Neural progenitor cell (in vitro differentiated cells): ENCODE measurements around the gene PEX11G. TPM values are rescaled to one million over a fixed set of nuclear protein-coding genes. Genes with fewer than 3 reads are reported as not detected.

Experiments
- DNase-seq: peaks from one replicate; pipeline ENCODE4 v3.0.0-alpha.2; 2016; ENCODE audit warnings: low spot score
- H2AFZ ChIP-seq: fragments of 200-600 bp; sonication (generic); replicated peaks from 2 replicates; pipeline ENCODE4 v1.6.1; 2016; ENCODE audit warnings: antibody characterized with exemption
- H3F3A ChIP-seq: fragments of 200-600 bp; sonication (generic); 2 replicates; pipeline ENCODE4 v1.6.1; 2016; ENCODE audit warnings: antibody characterized with exemption, low read depth
- H3K27ac ChIP-seq: fragments of 200-600 bp; sonication (generic); 2 replicates; pipeline ENCODE4 v1.5.1; 2016; ENCODE audit warnings: mild to moderate bottlenecking
- H3K27me3 ChIP-seq: fragments of 200-600 bp; sonication (generic); 2 replicates; pipeline ENCODE4 v1.6.1; 2016; ENCODE audit warnings: mild to moderate bottlenecking, moderate library complexity
- H3K36me3 ChIP-seq: fragments of 200-600 bp; sonication (generic); 2 replicates; pipeline ENCODE4 v1.5.1; 2016
- H3K4me1 ChIP-seq: fragments of 200-600 bp; sonication (generic); 2 replicates; pipeline ENCODE4 v1.6.1; 2016; ENCODE audit warnings: mixed run types
- H3K4me2 ChIP-seq: fragments of 200-600 bp; sonication (generic); 2 replicates; pipeline ENCODE4 v1.6.1; 2016
- H3K4me3 ChIP-seq: fragments of 200-600 bp; sonication (generic); 2 replicates; pipeline ENCODE4 v1.5.1; 2016
- H3K79me2 ChIP-seq: fragments of 200-600 bp; sonication (generic); 2 replicates; pipeline ENCODE4 v1.6.1; 2016; ENCODE audit warnings: low read depth
- H3K9ac ChIP-seq: fragments of 200-600 bp; sonication (generic); 2 replicates; pipeline ENCODE4 v1.6.1; 2016
- H3K9me3 ChIP-seq: fragments of 200-600 bp; sonication (generic); 2 replicates; pipeline ENCODE4 v1.5.1; 2016; ENCODE audit warnings: low read depth
- H4K20me1 ChIP-seq: fragments of 200-600 bp; sonication (generic); 2 replicates; pipeline ENCODE4 v1.6.1; 2016; ENCODE audit warnings: low read depth
- H3K27ac Mint-ChIP-seq: 3 replicates; pipeline ENCODE4 v1.8.0; 2021; ENCODE audit warnings: mixed read lengths
- H3K27me3 Mint-ChIP-seq: 2 replicates; pipeline ENCODE4 v1.8.0; 2022; ENCODE audit warnings: low read depth, mild to moderate bottlenecking, inconsistent platforms, moderate library complexity, mixed read lengths; ENCODE audit not compliant: insufficient read depth
- H3K36me3 Mint-ChIP-seq: 3 replicates; pipeline ENCODE4 v1.8.0; 2021; ENCODE audit warnings: mixed read lengths
- H3K4me1 Mint-ChIP-seq: 3 replicates; pipeline ENCODE4 v1.8.0; 2021; ENCODE audit warnings: mixed read lengths
- H3K4me3 Mint-ChIP-seq: 3 replicates; pipeline ENCODE4 v1.8.0; 2021; ENCODE audit warnings: mild to moderate bottlenecking, moderate library complexity, mixed read lengths
- H3K9me3 Mint-ChIP-seq: 3 replicates; pipeline ENCODE4 v1.8.0; 2020; ENCODE audit warnings: mixed read lengths
- EZH2 ChIP-seq: fragments of 200-600 bp; sonication (generic); IDR thresholded peaks from 2 replicates; pipeline ENCODE4 v1.6.1; 2017; ENCODE audit warnings: antibody characterized with exemption, mild to moderate bottlenecking, moderate library complexity
- EZH2phosphoT487 ChIP-seq: fragments of 200-600 bp; sonication (generic); IDR thresholded peaks from 2 replicates; pipeline ENCODE4 v1.6.1; 2017; ENCODE audit warnings: antibody characterized with exemption
- total RNA-seq: library from RNA; depleted of rRNA; stranded (reverse); fragments of >200 nt; gene quantifications from 2 replicates; pipeline ENCODE4 v1.2.3, GENCODE V29; 2015; ENCODE audit warnings: low replicate concordance
- TF ChIP-seq, protein P1 (sequence below): fragments of 200-600 bp; sonication (generic); IDR thresholded peaks from 2 replicates; pipeline ENCODE4 v1.5.1; 2017; ENCODE audit warnings: antibody characterized with exemption, mild to moderate bottlenecking

PEX11G gene
- total RNA-seq, 1 donor from 2014 or later = 1.0 TPM

DNA sequence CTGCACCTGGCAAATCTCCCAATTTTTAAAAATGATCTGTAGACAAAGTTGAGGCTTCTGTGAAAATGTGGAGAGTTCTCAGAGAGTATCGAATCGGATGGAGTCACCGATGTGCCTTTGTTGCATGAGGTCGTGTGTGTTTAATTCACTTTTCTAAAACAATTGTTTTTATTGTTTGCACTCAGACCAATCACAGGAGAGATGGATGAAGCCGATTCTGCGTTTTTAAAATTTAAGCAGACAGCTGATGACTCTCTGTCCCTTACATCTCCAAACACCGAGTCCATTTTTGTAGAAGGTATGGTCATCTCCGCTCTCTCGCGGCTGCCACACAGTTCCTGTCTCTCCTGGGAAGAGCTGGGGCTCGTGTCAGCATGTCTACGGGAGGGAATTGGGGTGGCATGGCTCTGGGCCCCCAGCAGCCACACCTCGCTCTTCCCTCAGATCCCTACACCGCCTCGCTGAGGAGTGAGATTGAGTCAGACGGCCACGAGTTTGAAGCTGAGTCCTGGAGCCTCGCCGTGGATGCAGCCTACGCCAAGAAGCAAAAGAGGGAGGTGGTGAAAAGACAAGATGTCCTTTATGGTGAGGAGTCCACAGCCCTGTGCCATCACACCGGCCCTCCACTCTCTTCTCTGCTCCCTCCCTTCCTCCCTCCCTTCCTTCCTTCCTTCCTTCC lies 47.2 kb downstream of the PEX11G start:
- no peaks in the 10 kb centered on the region for H3K4me1 Mint-ChIP-seq
- no peak overlapping the region for H3K4me3 Mint-ChIP-seq
- no peak overlapping the region for H2AFZ ChIP-seq
- H3K4me3 ChIP-seq = no peak overlapping the region
- DNase-seq = no peak
- no peaks in the 10 kb centered on the region for H3K4me1 ChIP-seq
- no peaks in the 10 kb centered on the region for H3K36me3 ChIP-seq
- TF ChIP-seq EZH2 (no peak), EZH2phosphoT487 (no peak)
- TF ChIP-seq, protein P1, sequence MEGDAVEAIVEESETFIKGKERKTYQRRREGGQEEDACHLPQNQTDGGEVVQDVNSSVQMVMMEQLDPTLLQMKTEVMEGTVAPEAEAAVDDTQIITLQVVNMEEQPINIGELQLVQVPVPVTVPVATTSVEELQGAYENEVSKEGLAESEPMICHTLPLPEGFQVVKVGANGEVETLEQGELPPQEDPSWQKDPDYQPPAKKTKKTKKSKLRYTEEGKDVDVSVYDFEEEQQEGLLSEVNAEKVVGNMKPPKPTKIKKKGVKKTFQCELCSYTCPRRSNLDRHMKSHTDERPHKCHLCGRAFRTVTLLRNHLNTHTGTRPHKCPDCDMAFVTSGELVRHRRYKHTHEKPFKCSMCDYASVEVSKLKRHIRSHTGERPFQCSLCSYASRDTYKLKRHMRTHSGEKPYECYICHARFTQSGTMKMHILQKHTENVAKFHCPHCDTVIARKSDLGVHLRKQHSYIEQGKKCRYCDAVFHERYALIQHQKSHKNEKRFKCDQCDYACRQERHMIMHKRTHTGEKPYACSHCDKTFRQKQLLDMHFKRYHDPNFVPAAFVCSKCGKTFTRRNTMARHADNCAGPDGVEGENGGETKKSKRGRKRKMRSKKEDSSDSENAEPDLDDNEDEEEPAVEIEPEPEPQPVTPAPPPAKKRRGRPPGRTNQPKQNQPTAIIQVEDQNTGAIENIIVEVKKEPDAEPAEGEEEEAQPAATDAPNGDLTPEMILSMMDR = no peak
- no peaks in the 10 kb centered on the region for H3K9me3 Mint-ChIP-seq
- peaks cover 7% of the 10 kb centered on the region for H3K36me3 Mint-ChIP-seq
- H3K4me2 ChIP-seq = no peak overlapping the region
- no peaks in the 10 kb centered on the region for H3K27me3 Mint-ChIP-seq
- H3K9ac ChIP-seq = no peak overlapping the region
- no peaks in the 10 kb centered on the region for H3K9me3 ChIP-seq
- H4K20me1 ChIP-seq = no peaks in the 10 kb centered on the region
- H3K79me2 ChIP-seq = no peaks in the 10 kb centered on the region
- H3K27me3 ChIP-seq = no peaks in the 10 kb centered on the region
- no peak overlapping the region for H3K27ac Mint-ChIP-seq
- H3F3A ChIP-seq = no peaks in the 10 kb centered on the region
- H3K27ac ChIP-seq = no peak overlapping the region

DNA sequence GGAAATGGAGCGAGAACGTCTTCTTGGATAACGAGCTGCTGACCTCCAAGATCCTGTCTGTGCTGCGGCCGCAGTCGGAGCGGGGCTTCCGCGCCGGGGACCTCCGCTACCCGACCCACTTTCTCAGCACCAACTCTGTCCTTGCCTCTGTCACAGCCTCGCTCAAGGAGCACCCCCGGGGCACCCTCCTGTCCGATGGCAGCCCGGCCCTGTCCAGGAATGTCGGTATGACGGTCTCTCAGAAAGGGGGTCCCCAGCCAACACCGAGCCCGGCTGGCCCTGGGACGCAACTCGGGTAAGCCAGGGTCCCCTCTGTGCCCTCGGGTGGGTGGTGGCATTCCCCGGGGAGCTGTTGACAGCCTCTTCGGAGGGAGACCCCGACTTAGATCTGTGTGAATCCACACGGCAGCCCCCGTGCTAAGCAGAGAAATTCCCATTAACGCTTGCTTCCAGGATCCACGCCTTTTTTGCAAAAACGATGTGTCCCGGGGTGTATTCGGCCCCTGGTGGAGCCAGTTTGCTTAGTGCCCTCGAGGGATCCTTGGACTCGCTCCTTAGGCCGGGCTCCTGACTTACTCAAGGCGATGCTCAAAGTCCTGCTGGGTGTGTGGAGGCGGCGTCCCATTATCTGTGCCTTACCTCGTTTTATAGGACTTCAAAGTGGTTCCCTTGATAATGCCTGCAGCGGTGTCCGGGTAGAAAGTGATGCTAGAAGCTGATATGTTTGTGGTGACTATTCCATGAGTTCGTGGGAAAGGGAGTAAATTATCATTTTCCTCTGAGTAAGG lies 48.5 kb downstream of the PEX11G start:
- Mint-ChIP-seq H3K36me3 (peaks cover 7% of the 10 kb centered on the region), H3K9me3 (no peaks in the 10 kb centered on the region), H3K4me1 (no peaks in the 10 kb centered on the region), H3K27ac (no peak overlapping the region), H3K27me3 (no peaks in the 10 kb centered on the region), H3K4me3 (no peak overlapping the region)
- Histone ChIP-seq H3K9ac (no peak overlapping the region), H3K27ac (no peak overlapping the region), H3K4me1 (no peaks in the 10 kb centered on the region), H3K4me2 (no peak overlapping the region), H3K36me3 (no peaks in the 10 kb centered on the region), H3K79me2 (no peaks in the 10 kb centered on the region), H3F3A (no peaks in the 10 kb centered on the region), H3K27me3 (no peaks in the 10 kb centered on the region), H3K4me3 (no peak overlapping the region), H4K20me1 (no peaks in the 10 kb centered on the region), H3K9me3 (no peaks in the 10 kb centered on the region), H2AFZ (no peak overlapping the region)
- DNase-seq = no peak
- TF ChIP-seq, protein P1 = no peak
- TF ChIP-seq EZH2phosphoT487 (no peak), EZH2 (no peak)

DNA sequence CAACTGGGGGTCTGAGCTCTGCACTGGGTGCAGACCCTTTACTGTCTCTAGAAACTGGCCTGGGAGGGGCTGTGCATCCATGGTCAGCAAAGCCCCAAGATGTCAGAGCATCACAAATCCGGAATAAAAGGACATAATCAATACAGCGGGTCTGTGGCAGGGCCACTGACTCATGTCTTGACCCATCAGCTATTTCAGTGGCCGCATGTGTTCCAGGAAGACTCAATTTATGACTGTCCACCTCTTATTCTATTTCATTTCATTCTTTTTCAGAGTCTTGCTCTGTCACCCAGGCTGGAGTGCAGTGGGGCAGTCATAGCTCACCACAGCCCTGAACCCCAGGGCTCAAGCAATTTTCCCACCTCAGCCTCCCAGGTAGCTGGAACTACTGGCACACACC lies 53.2 kb downstream of the PEX11G start:
- Histone ChIP-seq H3K79me2 (no peaks in the 10 kb centered on the region), H3K4me3 (no peak overlapping the region), H3F3A (no peaks in the 10 kb centered on the region), H3K27me3 (no peaks in the 10 kb centered on the region), H3K4me2 (no peak overlapping the region), H3K9me3 (no peaks in the 10 kb centered on the region), H4K20me1 (no peaks in the 10 kb centered on the region), H3K4me1 (no peaks in the 10 kb centered on the region), H3K27ac (no peak overlapping the region), H3K9ac (no peak overlapping the region), H3K36me3 (no peaks in the 10 kb centered on the region), H2AFZ (no peak overlapping the region)
- Mint-ChIP-seq H3K27me3 (no peaks in the 10 kb centered on the region), H3K36me3 (no peaks in the 10 kb centered on the region), H3K4me1 (no peaks in the 10 kb centered on the region), H3K27ac (peak overlapping the region; percentile 9), H3K9me3 (no peaks in the 10 kb centered on the region), H3K4me3 (no peak overlapping the region)
- TF ChIP-seq EZH2 (no peak), EZH2phosphoT487 (no peak)
- TF ChIP-seq, protein P1 = no peak
- DNase-seq = no peak
